HG03066 (cell line): ENCODE data around the gene ONECUT2.
"Not testable (repeated sequence)": the region's sequence is repeated elsewhere in the genome, so short reads cannot be mapped to it uniquely, and the experiment has no call there.

ENCODE experiments used
- ATAC-seq: cut with Tn5 transposase; IDR thresholded peaks from one replicate; pipeline ENCODE4 v1.9.1; 2021; ENCODE audit warnings: low read depth; ENCODE audit not compliant: unreplicated experiment

Gene ONECUT2

GRCh38 chr18:57519668-57520424 is 84.7 kb downstream of the ONECUT2 start:
- ATAC-seq, result no peak

- not testable (repeated sequence) for ATAC-seq
These were observed 87.2 kb downstream of the ONECUT2 start for GRCh38 chr18:57522348-57522747.

- ATAC-seq, result peak; percentile 60
These were observed 88.2 kb downstream of the ONECUT2 start for GRCh38 chr18:57523171-57523956.

GRCh38 chr18:57527556-57528229 is 92.5 kb downstream of the ONECUT2 start:
- ATAC-seq, result no peak

GRCh38 chr18:57529151-57529550 is 94.0 kb downstream of the ONECUT2 start:
- ATAC-seq, result no peak

GRCh38 chr18:57533006-57533867 is 98.1 kb downstream of the ONECUT2 start:
- no peak for ATAC-seq

- no peak for ATAC-seq
These were observed 98.8 kb downstream of the ONECUT2 start for GRCh38 chr18:57533868-57534510.

- ATAC-seq, result no peak
These were observed 99.3 kb downstream of the ONECUT2 start for GRCh38 chr18:57534511-57534909.

- no peak for ATAC-seq
These were observed 103.4 kb downstream of the ONECUT2 start for GRCh38 chr18:57538614-57539013.

GRCh38 chr18:57539702-57540101 is 104.5 kb downstream of the ONECUT2 start:
- no peak for ATAC-seq
